ENCODE measurements around the gene ZNF333. TPM values are rescaled to one million over a fixed set of nuclear protein-coding genes. Genes with fewer than 3 reads are reported as not detected.
"Not testable (repeated sequence)": the region's sequence is repeated elsewhere in the genome, so short reads cannot be mapped to it uniquely, and the experiment has no call there.

The ZNF333 gene
- total RNA-seq, 1 experiment from 2014 or later, result 6.0 TPM

- Histone ChIP-seq H4K5ac (ENCODE audit: insufficient read length, low read depth, low read length) (no peak overlapping the region), H3K79me2 (ENCODE audit: insufficient read depth, low read length) (no peaks in the 10 kb centered on the region), H3K14ac (ENCODE audit: insufficient read depth, low read length) (no peak overlapping the region), H2BK20ac (ENCODE audit: low read depth, low read length, poor library complexity, severe bottlenecking) (no peak overlapping the region), H3K23me2 (ENCODE audit: insufficient read length, low read depth, low read length, poor library complexity, severe bottlenecking) (peaks cover 12% of the 10 kb centered on the region), H3K56ac (ENCODE audit: insufficient read length, low read depth, low read length) (no peak overlapping the region), H3T11ph (ENCODE audit: low read length) (no peak overlapping the region), H3K4me1 (ENCODE audit: insufficient read depth, low read length) (no peaks in the 10 kb centered on the region; the same call in 1 of the 2 replicates), H3K18ac (ENCODE audit: insufficient read length, low read depth, low read length) (no peak overlapping the region), H4K8ac (replicated peaks; ENCODE audit: insufficient read length, low read depth, low read length) (no peak overlapping the region), H3K27ac (ENCODE audit: insufficient read length, low read depth, low read length) (no peak overlapping the region), H3K23ac (ENCODE audit: insufficient read length, low read depth, low read length) (no peak overlapping the region), H2AK5ac (ENCODE audit: insufficient read length, low read length) (no peak overlapping the region), H3K9ac (ENCODE audit: extremely low read depth, insufficient read length, low read length) (no peak overlapping the region), H4K91ac (ENCODE audit: insufficient read length, low read depth, low read length) (no peak overlapping the region), H2BK12ac (ENCODE audit: insufficient read length, low read depth, low read length) (no peak overlapping the region), H2BK15ac (ENCODE audit: low read depth, low read length) (no peak overlapping the region), H2BK5ac (ENCODE audit: insufficient read length, low read length) (no peak overlapping the region), H3K27me3 (ENCODE audit: insufficient read depth, low read length) (no peaks in the 10 kb centered on the region), H3K4ac (ENCODE audit: low read depth, low read length) (no peak overlapping the region), H2BK120ac (ENCODE audit: low read depth, low read length, poor library complexity, severe bottlenecking) (no peak overlapping the region), H3K4me2 (ENCODE audit: insufficient read depth, insufficient read length, low read length) (no peak overlapping the region), H3K79me1 (ENCODE audit: insufficient read depth, low read depth, low read length, poor library complexity, severe bottlenecking) (no peaks in the 10 kb centered on the region), H2AFZ (ENCODE audit: low read length) (no peak overlapping the region), H3K9me3 (ENCODE audit: control insufficient read depth, low read depth, low read length) (no peaks in the 10 kb centered on the region), H4K20me1 (ENCODE audit: control insufficient read depth, insufficient read depth, insufficient read length) (no peaks in the 10 kb centered on the region)
- no peak overlapping the region for H3K27ac Mint-ChIP-seq
- H3K9me3 Mint-ChIP-seq, result peaks cover 11 to 64% of the 10 kb centered on the region in 2 experiments; a peak in 4 of 5 replicates
- peaks cover 0 to 5% (median 4%) of the 10 kb centered on the region in 3 experiments; a peak in 5 of 7 replicates for H3K36me3 Mint-ChIP-seq (ENCODE audit: insufficient read depth in 1 of 3, low read depth in 3 of 3)
- no peak overlapping the region for H3K4me3 Mint-ChIP-seq
- no peak for TF ChIP-seq CTCF (conservative IDR thresholded peaks at IDR 0.05)
- peaks cover 22% of the 10 kb centered on the region for H3K27me3 Mint-ChIP-seq (ENCODE audit: low read depth)
- WGBS (ENCODE audit: extremely low coverage, insufficient read length, low lambda C conversion rate), result no CpG with 5 or more reads among the region's 10 CpGs
- DNase-seq, result peak; percentile 11
- peaks cover 6% of the 10 kb centered on the region in 2 experiments; a peak in 3 of 4 replicates for H3K4me1 Mint-ChIP-seq
Observed at GRCh38 chr19:14774373-14774772, 84.5 kb downstream of the ZNF333 start.

- H2BK20ac ChIP-seq (ENCODE audit: low read depth, low read length, poor library complexity, severe bottlenecking); H3K4me3 Mint-ChIP-seq; H3K36me3 Mint-ChIP-seq (ENCODE audit: insufficient read depth in 1 of 3, low read depth in 3 of 3); H3K27ac ChIP-seq (ENCODE audit: insufficient read length, low read depth, low read length); H2BK12ac ChIP-seq (ENCODE audit: insufficient read length, low read depth, low read length); H3T11ph ChIP-seq (ENCODE audit: low read length); H4K5ac ChIP-seq (ENCODE audit: insufficient read length, low read depth, low read length); H3K27ac Mint-ChIP-seq; H2AFZ ChIP-seq (ENCODE audit: low read length); H3K4me1 Mint-ChIP-seq; H3K79me1 ChIP-seq (ENCODE audit: insufficient read depth, low read depth, low read length, poor library complexity, severe bottlenecking); H2BK5ac ChIP-seq (ENCODE audit: insufficient read length, low read length); H2AK5ac ChIP-seq (ENCODE audit: insufficient read length, low read length); H2BK120ac ChIP-seq (ENCODE audit: low read depth, low read length, poor library complexity, severe bottlenecking); H4K20me1 ChIP-seq (ENCODE audit: control insufficient read depth, insufficient read depth, insufficient read length); H3K18ac ChIP-seq (ENCODE audit: insufficient read length, low read depth, low read length); H4K91ac ChIP-seq (ENCODE audit: insufficient read length, low read depth, low read length); H3K23ac ChIP-seq (ENCODE audit: insufficient read length, low read depth, low read length); H3K4me1 ChIP-seq (ENCODE audit: insufficient read depth, low read length); H2BK15ac ChIP-seq (ENCODE audit: low read depth, low read length); H3K4ac ChIP-seq (ENCODE audit: low read depth, low read length); H3K14ac ChIP-seq (ENCODE audit: insufficient read depth, low read length); H3K9me3 ChIP-seq (ENCODE audit: control insufficient read depth, low read depth, low read length); H3K9ac ChIP-seq (ENCODE audit: extremely low read depth, insufficient read length, low read length); H3K27me3 ChIP-seq (ENCODE audit: insufficient read depth, low read length); H3K56ac ChIP-seq (ENCODE audit: insufficient read length, low read depth, low read length); H4K8ac ChIP-seq (replicated peaks; ENCODE audit: insufficient read length, low read depth, low read length); H3K79me2 ChIP-seq (ENCODE audit: insufficient read depth, low read length): not testable (repeated sequence)
- no CpG with 5 or more reads among the region's 8 CpGs for WGBS (ENCODE audit: extremely low coverage, insufficient read length, low lambda C conversion rate)
- H3K27me3 Mint-ChIP-seq (ENCODE audit: low read depth), result peaks cover 22% of the 10 kb centered on the region
- peaks cover 9 to 57% of the 10 kb centered on the region in 2 experiments; a peak in 4 of 5 replicates for H3K9me3 Mint-ChIP-seq
- Histone ChIP-seq H3K4me2 (ENCODE audit: insufficient read depth, insufficient read length, low read length) (peak overlapping the region; percentile 73), H3K23me2 (ENCODE audit: insufficient read length, low read depth, low read length, poor library complexity, severe bottlenecking) (peaks cover 12% of the 10 kb centered on the region)
- peak; percentile 18 for DNase-seq
Observed at GRCh38 chr19:14775326-14775725, 85.5 kb downstream of the ZNF333 start.
